ENCODE results near the gene CD28.
"Not testable (repeated sequence)": the region's sequence is repeated elsewhere in the genome, so short reads cannot be mapped to it uniquely, and the experiment has no call there.

CD28 gene

GRCh38 chr2:203694191-203694590 is 12.2 kb upstream of the CD28 start:
- H3K27me3 ChIP-seq (ENCODE audit: insufficient read depth, low read length): no peaks in the 10 kb centered on the region; the same call in 1 of the 2 replicates
- H3F3A ChIP-seq (ENCODE audit: insufficient read depth, low read length): no peaks in the 10 kb centered on the region
- no peaks in the 10 kb centered on the region for H3K9me2 ChIP-seq (ENCODE audit: low read depth, low read length)
- H3K4me2 ChIP-seq (ENCODE audit: low read length): no peak overlapping the region
- no peak overlapping the region for H2AFZ ChIP-seq (ENCODE audit: low read length)
- peaks cover 8% of the 10 kb centered on the region for H3K4me1 ChIP-seq (ENCODE audit: insufficient read depth, low read length, severe bottlenecking)
- H3K79me2 ChIP-seq (ENCODE audit: insufficient read depth, low read length): no peaks in the 10 kb centered on the region
- no peak overlapping the region for H3K27ac ChIP-seq (ENCODE audit: low read depth, low read length, poor library complexity, severe bottlenecking)
- H4K20me1 ChIP-seq (ENCODE audit: insufficient read depth, low read length): no peaks in the 10 kb centered on the region
- no peaks in the 10 kb centered on the region for H3K9me3 ChIP-seq (ENCODE audit: low read length)
- H3K4me3 ChIP-seq (ENCODE audit: low read depth, low read length, poor library complexity, severe bottlenecking): no peak overlapping the region
- no peaks in the 10 kb centered on the region for H3K36me3 ChIP-seq (ENCODE audit: insufficient read depth, low read length)
- TF ChIP-seq EZH2 (IDR thresholded peaks at IDR 0.05; ENCODE audit: borderline replicate concordance, low read length) (no peak), CTCF (IDR thresholded peaks at IDR 0.05; ENCODE audit: low read length) (no peak)
- no peak overlapping the region for H3K9ac ChIP-seq (ENCODE audit: low read length)

- Histone ChIP-seq H2AFZ (ENCODE audit: low read length) (no peak overlapping the region), H3K27ac (ENCODE audit: low read depth, low read length, poor library complexity, severe bottlenecking) (no peak overlapping the region), H3K4me2 (ENCODE audit: low read length) (no peak overlapping the region), H3K36me3 (ENCODE audit: insufficient read depth, low read length) (no peaks in the 10 kb centered on the region), H3K27me3 (ENCODE audit: insufficient read depth, low read length) (no peaks in the 10 kb centered on the region; the same call in 1 of the 2 replicates), H3K4me3 (ENCODE audit: low read depth, low read length, poor library complexity, severe bottlenecking) (no peak overlapping the region), H3K79me2 (ENCODE audit: insufficient read depth, low read length) (no peaks in the 10 kb centered on the region), H4K20me1 (ENCODE audit: insufficient read depth, low read length) (no peaks in the 10 kb centered on the region), H3K9ac (ENCODE audit: low read length) (no peak overlapping the region), H3K9me3 (ENCODE audit: low read length) (no peaks in the 10 kb centered on the region), H3K9me2 (ENCODE audit: low read depth, low read length) (no peaks in the 10 kb centered on the region), H3F3A (ENCODE audit: insufficient read depth, low read length) (no peaks in the 10 kb centered on the region), H3K4me1 (ENCODE audit: insufficient read depth, low read length, severe bottlenecking) (no peaks in the 10 kb centered on the region)
- no peak for TF ChIP-seq CTCF (IDR thresholded peaks at IDR 0.05; ENCODE audit: low read length)
- no peak for TF ChIP-seq EZH2 (IDR thresholded peaks at IDR 0.05; ENCODE audit: borderline replicate concordance, low read length)
These were observed 9.2 kb upstream of the CD28 start for GRCh38 chr2:203697190-203697589.

- H3K36me3 ChIP-seq (ENCODE audit: insufficient read depth, low read length); H3K27ac ChIP-seq (ENCODE audit: low read depth, low read length, poor library complexity, severe bottlenecking); H3K4me3 ChIP-seq (ENCODE audit: low read depth, low read length, poor library complexity, severe bottlenecking); H3K4me2 ChIP-seq (ENCODE audit: low read length); H4K20me1 ChIP-seq (ENCODE audit: insufficient read depth, low read length); H3K9me3 ChIP-seq (ENCODE audit: low read length); H2AFZ ChIP-seq (ENCODE audit: low read length); H3K79me2 ChIP-seq (ENCODE audit: insufficient read depth, low read length); H3K4me1 ChIP-seq (ENCODE audit: insufficient read depth, low read length, severe bottlenecking); H3K9ac ChIP-seq (ENCODE audit: low read length); H3K9me2 ChIP-seq (ENCODE audit: low read depth, low read length); H3K27me3 ChIP-seq (ENCODE audit: insufficient read depth, low read length); H3F3A ChIP-seq (ENCODE audit: insufficient read depth, low read length): not testable (repeated sequence)
These were observed 8.7 kb upstream of the CD28 start for GRCh38 chr2:203697763-203698162.

- not testable (repeated sequence) for H3K27me3 ChIP-seq (ENCODE audit: insufficient read depth, low read length); H3K9me2 ChIP-seq (ENCODE audit: low read depth, low read length); H3K79me2 ChIP-seq (ENCODE audit: insufficient read depth, low read length); H3K36me3 ChIP-seq (ENCODE audit: insufficient read depth, low read length); H4K20me1 ChIP-seq (ENCODE audit: insufficient read depth, low read length); H3K4me3 ChIP-seq (ENCODE audit: low read depth, low read length, poor library complexity, severe bottlenecking); H3F3A ChIP-seq (ENCODE audit: insufficient read depth, low read length); H3K4me1 ChIP-seq (ENCODE audit: insufficient read depth, low read length, severe bottlenecking); H3K9me3 ChIP-seq (ENCODE audit: low read length); H3K27ac ChIP-seq (ENCODE audit: low read depth, low read length, poor library complexity, severe bottlenecking); H2AFZ ChIP-seq (ENCODE audit: low read length); H3K4me2 ChIP-seq (ENCODE audit: low read length); H3K9ac ChIP-seq (ENCODE audit: low read length)
These were observed 8.0 kb upstream of the CD28 start for GRCh38 chr2:203698410-203698809.
